Measurements from ENCODE around the gene WNK2.

Gene WNK2

GRCh38 chr9:93203718-93204469 is 20.0 kb downstream of the WNK2 start:
- DNase-seq, result no peak

GRCh38 chr9:93204470-93205043 is 20.6 kb downstream of the WNK2 start:
- no peak for DNase-seq

- DNase-seq, result no peak
These were observed 21.3 kb downstream of the WNK2 start for GRCh38 chr9:93205045-93205768.

- DNase-seq, result no peak
These were observed 22.1 kb downstream of the WNK2 start for GRCh38 chr9:93205896-93206575.

DNA sequence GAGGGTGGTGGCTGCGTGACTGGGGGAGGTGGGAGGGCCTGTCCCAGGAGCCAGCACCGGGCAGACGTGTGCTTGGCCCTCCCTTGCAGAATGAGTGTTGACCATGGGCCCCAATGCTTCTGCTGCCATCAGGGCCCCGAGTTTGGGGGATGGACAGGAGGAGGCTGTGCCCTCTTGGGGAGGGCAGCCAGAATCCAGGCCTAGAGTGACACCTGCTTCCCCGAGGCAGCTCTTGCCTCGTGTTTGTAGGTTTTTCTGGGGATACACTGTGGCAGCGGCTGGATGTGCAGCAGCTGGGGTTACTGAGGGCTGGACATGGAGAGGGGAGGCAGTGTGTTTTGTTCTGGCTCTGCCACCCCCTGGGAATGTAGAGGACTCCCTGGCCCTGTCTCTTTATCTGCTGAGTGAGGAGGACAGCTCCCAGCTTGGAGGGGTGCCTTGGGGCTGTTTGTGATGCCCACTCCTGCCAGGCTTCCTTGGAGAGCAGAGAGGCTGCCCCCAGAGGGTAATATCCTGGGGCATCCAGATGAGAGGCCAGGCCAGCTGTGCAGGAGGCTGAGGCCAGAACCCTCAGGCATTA is 22.7 kb downstream of the WNK2 start:
- DNase-seq, result no peak

- no peak for DNase-seq
These were observed 23.4 kb downstream of the WNK2 start for GRCh38 chr9:93207326-93207814.

DNA sequence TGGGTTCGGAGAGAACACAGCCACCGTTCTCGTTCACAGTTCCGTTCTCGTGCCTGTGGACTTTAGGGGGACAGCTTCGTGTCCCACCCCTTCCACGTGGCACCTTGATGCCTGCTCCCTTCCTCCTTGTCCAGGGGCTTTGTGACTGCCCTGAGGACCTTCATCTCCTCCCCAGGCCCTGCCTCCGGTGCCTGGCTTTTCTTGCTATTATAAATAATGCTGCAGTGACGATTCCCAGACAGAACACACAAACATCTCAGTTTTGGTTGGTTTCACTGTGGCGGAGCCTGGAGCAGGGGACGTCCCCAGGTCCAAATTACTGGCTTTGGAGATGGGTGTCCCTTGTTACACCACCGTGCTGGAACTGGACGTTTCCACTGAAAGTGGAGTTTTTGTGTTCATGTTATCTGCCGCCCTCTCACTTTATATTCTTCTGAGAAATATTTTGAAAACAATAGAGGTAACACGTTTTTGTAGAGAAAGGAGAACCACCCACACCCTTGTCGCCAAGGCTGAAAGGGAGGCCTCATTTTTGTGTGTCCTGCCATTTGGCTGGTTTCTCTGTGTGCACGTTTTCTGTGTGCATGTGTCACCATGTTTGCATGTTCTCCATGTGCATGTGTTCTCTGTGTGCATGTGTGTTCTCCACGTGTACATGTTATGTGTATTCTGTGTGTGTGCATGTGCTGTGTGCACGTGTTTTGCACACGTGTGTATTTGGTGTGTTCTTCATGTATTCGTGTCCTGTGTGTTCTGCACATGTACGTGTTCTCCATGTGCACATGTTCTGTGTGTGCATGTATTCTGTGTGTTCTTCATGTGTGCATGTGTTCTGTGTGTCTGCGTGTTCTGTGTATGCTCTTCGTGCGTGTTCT is 24.2 kb downstream of the WNK2 start:
- DNase-seq, result no peak

DNA sequence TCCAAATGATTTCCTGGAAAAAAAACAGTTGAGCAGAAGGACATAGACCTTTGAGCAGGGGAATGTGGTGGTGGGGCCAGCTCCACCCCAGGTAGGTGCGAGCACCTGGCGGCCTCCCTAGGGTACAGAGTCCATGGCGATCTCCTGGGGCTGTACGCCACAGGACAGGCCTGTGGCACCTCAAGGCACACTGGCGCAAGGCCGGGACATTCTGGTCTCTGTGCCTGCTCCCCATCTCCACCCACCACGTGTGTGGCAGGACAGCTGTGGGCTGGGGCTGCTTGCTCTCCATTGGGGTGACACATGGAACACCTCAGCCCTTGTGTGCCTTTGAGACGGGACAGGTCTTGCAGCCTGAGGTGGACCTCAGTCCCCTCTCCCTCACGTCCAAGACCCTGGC is 25.2 kb downstream of the WNK2 start:
- no peak for DNase-seq

DNA sequence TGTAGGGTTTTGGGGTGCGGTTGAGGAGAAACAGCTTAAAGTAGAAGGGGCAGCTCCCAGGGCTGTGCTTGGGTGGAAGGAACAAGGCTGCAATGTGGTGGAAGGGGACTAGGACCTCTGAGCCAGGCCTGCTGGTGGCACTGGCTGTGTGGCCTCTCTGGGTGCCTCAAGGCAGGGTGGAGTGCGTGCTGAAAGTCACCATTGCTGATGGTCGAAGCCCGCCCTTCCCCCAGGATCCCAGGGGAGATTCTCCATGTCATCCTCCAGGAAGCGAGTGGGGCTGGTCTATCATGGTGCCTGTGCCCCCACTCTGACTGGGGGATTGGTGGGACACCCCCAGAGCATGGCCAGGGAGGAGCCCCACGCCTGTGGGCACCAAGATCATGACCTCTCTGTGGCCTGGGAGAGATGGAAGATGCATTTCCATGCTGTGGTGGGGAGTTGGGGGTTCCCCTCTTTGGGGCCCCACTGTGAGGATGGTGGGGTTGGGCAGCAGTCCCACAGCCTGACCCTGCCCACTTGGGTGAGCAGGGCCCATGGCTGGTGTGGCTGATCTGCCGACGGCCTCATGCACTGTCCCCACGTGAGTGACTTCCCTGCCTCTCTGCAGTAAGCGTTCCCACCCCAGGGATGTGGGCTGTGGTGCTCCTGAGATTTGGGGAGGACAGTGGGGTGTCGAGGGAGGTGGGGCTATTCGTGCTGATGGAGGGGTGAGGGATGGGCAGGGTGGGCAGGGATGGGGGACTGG is 25.8 kb downstream of the WNK2 start:
- no peak for DNase-seq

- DNase-seq, result no peak
These were observed 26.5 kb downstream of the WNK2 start for GRCh38 chr9:93210324-93210973.

DNA sequence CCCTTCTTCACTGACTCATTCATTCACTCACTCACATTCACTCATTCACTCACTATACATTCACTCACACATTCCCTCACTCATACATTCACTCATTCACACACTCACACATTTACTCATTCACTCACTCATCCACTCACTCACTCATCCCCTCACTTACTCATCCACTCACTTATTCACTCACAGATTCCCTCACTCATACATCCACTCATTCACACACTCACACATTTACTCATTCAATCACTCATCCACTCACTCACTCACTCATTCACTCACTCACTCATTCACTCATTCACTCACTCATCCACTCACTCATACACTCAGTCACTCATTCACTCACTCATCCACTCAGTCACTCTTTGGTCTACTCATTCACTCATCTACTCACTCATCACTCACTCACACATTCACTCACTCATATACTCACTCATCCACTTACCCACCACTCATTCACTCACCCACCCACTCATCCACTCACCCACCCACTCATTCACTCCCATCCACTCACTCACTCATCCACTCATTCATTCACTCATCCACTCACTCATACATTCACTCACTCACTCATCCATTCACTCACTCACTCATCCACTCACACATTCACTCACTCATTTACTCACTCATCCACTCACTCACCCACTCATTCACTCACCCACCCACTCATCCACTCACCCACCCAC is 27.2 kb downstream of the WNK2 start:
- no peak for DNase-seq

GRCh38 chr9:93211654-93212001 is 27.7 kb downstream of the WNK2 start:
- DNase-seq, result no peak

DNA sequence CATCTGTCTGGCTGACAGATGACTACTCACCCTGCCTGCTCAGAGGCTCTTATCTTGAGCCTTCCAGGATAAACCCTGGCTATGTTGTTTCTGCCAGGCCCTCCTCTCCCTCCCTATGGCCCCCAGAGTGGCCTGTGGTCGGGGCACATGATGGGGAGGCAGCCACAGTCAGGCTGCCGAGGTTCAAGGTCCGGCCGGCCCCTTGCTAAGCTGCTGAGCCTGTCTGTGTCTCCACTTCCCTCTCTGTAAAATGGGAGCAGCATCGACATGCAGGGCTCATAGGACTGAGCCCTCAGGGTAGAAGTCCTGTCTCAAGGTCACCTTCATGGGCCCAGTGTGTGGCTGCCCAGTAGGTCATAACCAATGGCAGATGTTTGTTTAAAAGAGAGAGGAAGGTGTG is 28.5 kb downstream of the WNK2 start:
- no peak for DNase-seq

DNA sequence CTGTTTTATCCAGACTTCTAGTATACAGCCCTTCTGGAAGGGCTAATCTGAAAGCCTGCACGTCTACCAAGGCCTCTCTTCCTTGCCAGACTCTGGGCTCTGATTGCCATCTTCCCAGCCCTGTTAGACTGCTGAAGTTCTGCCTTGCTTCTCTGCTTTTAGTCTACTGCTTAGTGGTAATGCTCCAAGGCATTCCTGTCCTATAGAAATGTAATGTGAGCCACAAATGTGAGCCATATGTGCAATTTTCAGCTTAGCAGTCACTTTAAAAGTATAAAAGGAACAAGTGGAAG is 32.1 kb downstream of the WNK2 start:
- DNase-seq, result no peak

DNA sequence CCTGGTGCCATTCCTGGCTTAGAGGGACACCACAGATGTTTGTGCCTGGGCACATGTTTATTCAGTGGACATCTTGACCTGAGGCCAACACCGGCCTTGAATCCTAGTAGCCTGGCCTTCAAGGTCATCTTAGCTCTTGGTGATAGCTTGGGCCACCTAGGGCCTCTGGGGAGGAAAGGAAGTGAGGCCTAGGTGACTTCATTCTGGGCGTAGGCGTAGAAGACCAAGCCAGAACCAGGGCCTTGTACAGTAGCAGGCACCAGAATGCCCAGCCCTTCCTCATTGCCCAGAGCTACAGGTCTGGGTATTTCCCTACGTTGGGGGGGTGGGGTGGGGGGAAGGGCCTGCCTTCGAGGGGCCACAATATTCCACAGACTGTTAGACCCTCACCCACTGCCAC is 33.8 kb downstream of the WNK2 start:
- DNase-seq, result no peak

- DNase-seq, result no peak
These were observed 34.2 kb downstream of the WNK2 start for GRCh38 chr9:93218161-93218560.

DNA sequence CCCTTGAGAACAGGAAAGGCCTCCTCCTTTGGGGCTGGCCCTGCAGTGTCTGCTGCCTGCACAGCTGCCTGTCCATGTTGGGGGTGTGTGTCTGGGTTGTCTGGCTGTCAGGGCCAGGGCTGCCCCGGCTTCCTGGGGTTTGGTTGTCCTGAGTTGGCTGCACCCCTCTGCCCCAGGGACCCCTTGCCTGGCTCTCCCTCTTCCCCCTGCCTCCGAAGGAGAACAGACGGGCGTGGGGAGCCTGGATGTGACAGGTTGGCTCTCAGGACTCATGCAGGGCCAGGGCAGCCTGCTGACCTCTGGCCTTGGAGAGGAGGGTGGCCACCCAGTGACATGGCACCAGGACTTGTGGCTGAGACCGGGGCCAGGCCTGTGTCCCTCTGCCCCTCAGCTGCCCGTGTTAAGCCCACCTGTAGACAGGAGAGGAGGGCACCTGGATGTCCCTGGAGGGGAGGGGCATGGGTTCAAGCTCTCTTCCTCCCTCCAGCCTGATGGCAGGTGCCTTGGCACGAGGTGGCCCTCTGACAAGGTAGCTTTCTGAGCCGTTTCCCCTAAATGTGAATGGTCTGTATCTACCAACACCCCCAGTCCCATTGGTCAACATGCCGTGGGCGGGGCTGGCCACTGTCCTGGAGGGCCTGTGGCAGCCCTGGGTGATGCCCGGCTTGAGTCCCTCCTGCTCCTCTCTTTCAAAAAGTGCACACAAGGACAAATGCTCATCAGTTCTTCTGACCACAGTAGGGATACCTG is 34.9 kb downstream of the WNK2 start:
- DNase-seq, result no peak

DNA sequence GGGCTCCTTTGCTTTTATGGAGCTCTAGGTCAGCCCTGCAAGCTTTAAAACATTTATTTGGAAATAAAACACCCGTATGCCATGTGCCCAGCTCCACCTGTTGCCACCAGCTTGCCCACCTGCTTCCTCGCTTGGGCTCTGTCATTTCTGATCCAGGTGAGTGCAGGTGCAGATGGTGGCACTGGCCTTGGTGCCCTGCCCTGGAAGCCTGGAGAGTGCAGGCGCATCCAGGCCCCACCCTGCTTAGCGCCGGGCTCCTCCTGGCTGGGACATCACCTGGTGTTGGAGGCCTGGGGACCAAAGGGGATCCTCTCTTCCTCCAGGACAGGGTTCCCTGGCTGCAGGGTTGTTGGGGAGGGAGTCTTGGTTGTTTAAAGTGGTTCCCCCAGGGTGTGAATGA is 35.8 kb downstream of the WNK2 start:
- DNase-seq, result no peak

DNA sequence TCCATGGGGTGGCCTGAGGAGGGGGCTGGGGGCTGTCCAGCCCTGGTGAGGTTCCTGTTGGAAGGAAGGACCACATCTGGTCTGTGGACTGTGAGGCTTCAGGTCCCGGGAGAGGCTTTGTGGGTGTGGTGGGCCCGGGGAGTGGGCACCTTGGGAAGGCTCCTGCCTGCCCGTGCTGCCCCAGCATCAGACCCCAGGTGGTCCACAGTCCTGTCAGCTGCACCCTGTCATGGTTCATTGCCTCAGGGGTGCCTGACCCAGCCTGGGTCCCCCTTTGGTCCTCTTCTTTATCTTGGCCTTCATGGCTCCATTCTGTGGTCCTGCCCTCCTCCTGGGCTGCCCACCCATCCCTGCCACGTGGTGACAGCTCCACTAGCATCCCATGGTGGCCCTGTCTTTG is 36.7 kb downstream of the WNK2 start:
- DNase-seq, result no peak

DNA sequence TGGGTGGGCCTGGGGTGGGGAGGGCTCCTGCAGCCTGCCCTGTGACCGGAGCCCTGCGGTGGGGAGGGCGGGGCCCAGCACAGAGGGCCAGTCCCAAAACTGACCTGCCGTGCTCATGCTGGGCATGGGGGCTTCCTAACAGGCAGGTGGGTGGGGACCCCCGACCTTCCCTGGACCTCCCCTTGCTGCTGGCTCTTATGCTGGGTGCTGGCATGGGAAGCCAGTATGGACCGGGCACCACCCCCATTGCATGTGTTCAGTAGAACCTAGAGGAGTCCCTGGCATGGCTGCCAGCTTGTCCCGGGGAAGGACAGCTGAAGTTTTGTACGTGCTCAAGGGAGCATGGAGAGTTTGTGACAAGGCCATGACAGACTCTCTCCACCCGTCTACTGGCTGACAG is 37.1 kb downstream of the WNK2 start:
- DNase-seq, result no peak
